Measurements from ENCODE around the gene XYLT1. TPM values are rescaled to one million over a fixed set of nuclear protein-coding genes. Genes with fewer than 3 reads are reported as not detected.
A peak's percentile ranks its signal among the peaks of the same experiment; 100 is the strongest.

XYLT1 gene
- total and polyA plus RNA-seq, 2 of the 8 experiments (the other 6 are each of a cell fraction or from before 2014, with no cell fraction given) = 6.6 to 25.4 TPM

- H3K27ac ChIP-seq (ENCODE audit: low read depth, low read length) = peak overlapping the region; percentile 34; the same call in 1 of the 2 replicates
- CTCF ChIA-PET (ENCODE audit: partially characterized antibody) = interaction anchor here (0.7 to 1.9 kb wide), 5 partner anchors 10 to 212 kb away, joined by 3 to 7 read pairs (median 3); no protein-coding TSS in a partner anchor
- WGBS, 2 experiments (ENCODE audit: extremely low coverage in 1 of 2, insufficient coverage in 1 of 2, insufficient read length in 1 of 2, insufficient replicate concordance in 2 of 2, low coverage in 1 of 2, low lambda C conversion rate in 2 of 2, missing lambda C conversion rate in 1 of 2) = 41% methylated on average over 6 of the region's 6 CpGs; no CpG with 5 or more reads in 1 of the 2 experiments
- no peak for TF ChIP-seq TCF12 (IDR thresholded peaks at IDR 0.05; ENCODE audit: low read depth, low read length)
- TF ChIP-seq SRF (IDR thresholded peaks at IDR 0.05; ENCODE audit: low read depth, low read length) = no peak
- no peak for TF ChIP-seq KDM5A (IDR thresholded peaks at IDR 0.05; ENCODE audit: low read length)
- peak; percentile 50 for TF ChIP-seq ASH2L (IDR thresholded peaks at IDR 0.05; ENCODE audit: low read length)
- no peak for TF ChIP-seq KDM4A (IDR thresholded peaks at IDR 0.05; ENCODE audit: low read depth, low read length, severe bottlenecking)
- TF ChIP-seq JUND (IDR thresholded peaks at IDR 0.05; ENCODE audit: low read length) = no peak
- TF ChIP-seq PHF8 (conservative IDR thresholded peaks at IDR 0.05; ENCODE audit: low read depth, low read length) = no peak
- TF ChIP-seq POU5F1 (IDR thresholded peaks at IDR 0.05; ENCODE audit: low read depth, low read length) = no peak
- TF ChIP-seq CHD2 (IDR thresholded peaks at IDR 0.05; ENCODE audit: low read length) = no peak
- 0 out of 4 replicates have a peak, but pooled peaks of 1 of the 2 experiments have one; percentile 46 for TF ChIP-seq HDAC2 (IDR thresholded peaks at IDR 0.05; ENCODE audit: borderline replicate concordance in 1 of 2, low read depth in 2 of 2, low read length in 2 of 2)
- no peak for TF ChIP-seq SP2 (IDR thresholded peaks at IDR 0.05; ENCODE audit: low read length)
- TF ChIP-seq BCL11A (IDR thresholded peaks at IDR 0.05; ENCODE audit: low read depth in 2 of 2, low read length in 2 of 2) = no peak
- TF ChIP-seq EGR1 (IDR thresholded peaks at IDR 0.05; ENCODE audit: borderline replicate concordance, low read depth, low read length) = no peak
Measured at GRCh38 chr16:17423221-17423620, 47.5 kb downstream of the XYLT1 start.

More at GRCh38 chr16:17423221-17423620, 47.5 kb downstream of the XYLT1 start:
- Histone ChIP-seq H3K56ac (replicated peaks; ENCODE audit: insufficient read length, low read depth, low read length) (no peak overlapping the region), H2BK12ac (ENCODE audit: low read depth, low read length) (peak overlapping the region; percentile 99; the same call in 1 of the 2 replicates), H3K23ac (ENCODE audit: insufficient read length) (no peak overlapping the region), H4K5ac (ENCODE audit: insufficient read length, low read depth, low read length) (no peak overlapping the region), H3K18ac (ENCODE audit: extremely low read depth, low read length) (no peak overlapping the region), H2BK20ac (ENCODE audit: low read length) (no peak overlapping the region), H2AK5ac (ENCODE audit: low read depth, low read length) (peak overlapping the region; percentile 32; the same call in 1 of the 2 replicates), H3K9me3 (ENCODE audit: insufficient read depth in 2 of 2, low read depth in 1 of 2, low read length in 1 of 2) (peaks cover 0 to 4% of the 10 kb centered on the region in 2 experiments; a peak in 1 of 4 replicates), H3K36me3 (ENCODE audit: control insufficient read depth in 2 of 4, insufficient read depth in 4 of 4, low read length in 3 of 4) (no peaks in the 10 kb centered on the region), H3K4me1 (replicated peaks in 1 of 4; ENCODE audit: control insufficient read depth in 3 of 4, insufficient read depth in 4 of 4, low read length in 3 of 4) (peaks cover 2 to 10% (median 7%) of the 10 kb centered on the region in 4 experiments; a peak in 6 of 7 replicates), H4K91ac (replicated peaks; ENCODE audit: insufficient read length, low read length) (no peak overlapping the region), H3K79me2 (ENCODE audit: control insufficient read depth in 1 of 2, insufficient read depth in 2 of 2, low read length in 2 of 2) (peaks cover 3 to 20% of the 10 kb centered on the region in 2 experiments; a peak in 2 of 4 replicates), H4K8ac (ENCODE audit: extremely low read depth, insufficient read depth, low read length) (no peak overlapping the region), H3K4me3 (ENCODE audit: extremely low read depth in 1 of 4, insufficient read depth in 2 of 4, low read depth in 3 of 4, low read length in 4 of 4) (no peak overlapping the region), H3K14ac (ENCODE audit: insufficient read length) (no peak overlapping the region), H2BK120ac (replicated peaks; ENCODE audit: low read depth, low read length) (no peak overlapping the region), H3K27me3 (replicated peaks in 1 of 4; ENCODE audit: control insufficient read depth in 3 of 4, extremely low read depth in 1 of 4, insufficient read depth in 3 of 4, low read length in 3 of 4) (no peaks in the 10 kb centered on the region), H3K4ac (replicated peaks; ENCODE audit: insufficient read length, low read depth, low read length) (no peak overlapping the region), H2BK15ac (ENCODE audit: low read length) (no peak overlapping the region), H3K4me2 (ENCODE audit: insufficient read depth in 1 of 2, low read depth in 2 of 2, low read length in 2 of 2) (peak overlapping the region; percentile 9 to 14; a peak in 1 of 4 replicates), H4K20me1 (replicated peaks in 1 of 2; ENCODE audit: control insufficient read depth in 1 of 2, insufficient read depth in 2 of 2, low read length in 2 of 2) (no peaks in the 10 kb centered on the region), H2BK5ac (ENCODE audit: low read depth, low read length) (peak overlapping the region; percentile 82), H2AFZ (ENCODE audit: low read length) (no peak overlapping the region), H3K79me1 (ENCODE audit: low read depth, low read length) (peaks cover 6% of the 10 kb centered on the region; the same call in 1 of the 2 replicates), H3K9ac (replicated peaks in 1 of 4; ENCODE audit: extremely low read depth in 1 of 4, low read depth in 3 of 4, low read length in 3 of 4) (no peak overlapping the region), H3K23me2 (ENCODE audit: low read depth, low read length) (0 out of 2 replicates have a peak, but pooled peaks cover 3% of the 10 kb centered on the region)
- POLR2A ChIA-PET (ENCODE audit: partially characterized antibody) = no interaction called here
- DNase-seq (ENCODE audit: low read depth in 1 of 2, low spot score in 2 of 2) (peak; percentile 41 to 56), FAIRE-seq (no peak)

Data from H1 (cell line).